HG02938 (cell line): ENCODE measurements around the gene B3GAT1.

Source experiments
- ATAC-seq: cut with Tn5 transposase; IDR thresholded peaks from one replicate; pipeline ENCODE4 v1.9.1; 2021; ENCODE audit warnings: mild to moderate bottlenecking, moderate library complexity; ENCODE audit not compliant: unreplicated experiment

The B3GAT1 gene

DNA sequence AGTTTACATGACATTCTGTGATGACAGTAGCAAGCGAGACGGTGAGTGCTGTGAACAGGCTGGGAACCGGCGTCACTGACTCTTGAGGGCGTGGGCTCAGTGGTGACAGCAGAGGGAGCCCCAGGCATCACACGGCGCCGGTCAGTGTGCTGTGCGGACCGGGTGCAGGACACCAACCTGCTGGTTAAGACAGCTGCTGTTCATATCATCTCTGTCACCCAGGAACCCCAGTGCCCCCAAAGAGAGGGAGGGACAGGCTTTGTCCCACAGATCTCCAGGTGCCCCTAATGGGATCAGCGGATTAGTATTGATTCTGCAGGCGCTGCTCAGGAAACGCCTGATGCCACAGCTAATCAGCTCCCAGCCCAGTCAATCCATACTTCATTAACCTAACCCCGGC, 18.4 kb downstream of the B3GAT1 start:
- ATAC-seq: no peak

DNA sequence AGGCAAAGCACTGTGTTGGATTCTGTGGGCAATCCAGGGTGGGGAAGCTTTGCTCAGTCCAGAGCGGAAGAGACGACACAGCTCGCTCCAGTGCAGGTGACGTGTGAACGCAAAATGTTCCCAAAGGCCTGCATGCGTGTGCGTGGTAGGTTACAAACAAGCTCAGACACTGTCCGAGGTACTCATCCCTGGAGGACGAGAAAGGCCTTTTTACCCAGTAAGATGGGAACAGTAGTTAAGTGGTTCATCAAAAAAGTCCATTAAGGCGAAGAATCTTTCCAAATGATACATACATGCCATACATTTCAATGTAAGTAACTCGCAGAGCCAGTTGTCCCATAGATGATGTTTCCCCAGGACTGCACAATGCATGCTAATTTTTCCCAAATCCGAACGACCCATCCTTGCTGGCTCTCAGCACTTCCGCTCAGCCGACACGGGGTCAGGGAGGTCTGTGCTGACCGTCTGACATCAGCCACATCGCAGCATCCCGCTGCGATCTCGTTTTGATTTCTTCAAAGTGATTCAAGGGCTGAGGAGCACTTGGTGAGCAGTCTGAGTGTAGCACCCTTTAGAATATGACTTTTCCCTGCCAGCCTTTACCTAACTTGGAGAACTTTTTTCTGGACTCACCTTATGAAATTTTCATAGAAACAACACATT, 19.0 kb downstream of the B3GAT1 start:
- ATAC-seq: no peak

DNA sequence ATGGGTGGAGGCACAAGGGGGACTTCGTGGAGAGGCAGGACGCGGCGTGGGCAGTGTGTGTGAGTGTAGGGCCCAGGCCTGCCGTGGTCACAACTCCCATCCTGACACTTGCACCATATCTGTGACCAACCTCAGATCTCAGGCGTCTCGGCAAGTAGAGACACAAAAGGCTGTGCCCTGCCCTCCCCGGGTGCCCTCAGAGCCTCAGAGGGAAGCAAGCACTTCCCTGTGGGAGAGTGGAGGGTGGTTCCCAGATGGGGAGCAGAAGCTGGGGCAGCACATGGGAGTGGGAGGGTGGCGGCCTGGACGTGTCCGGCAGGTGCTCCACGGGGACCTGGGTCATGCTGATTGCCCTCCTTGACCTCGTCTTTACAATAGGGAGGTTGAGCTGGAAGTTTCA, 20.4 kb downstream of the B3GAT1 start:
- no peak for ATAC-seq

GRCh38 chr11:134390706-134391569, 21.1 kb downstream of the B3GAT1 start:
- no peak for ATAC-seq

DNA sequence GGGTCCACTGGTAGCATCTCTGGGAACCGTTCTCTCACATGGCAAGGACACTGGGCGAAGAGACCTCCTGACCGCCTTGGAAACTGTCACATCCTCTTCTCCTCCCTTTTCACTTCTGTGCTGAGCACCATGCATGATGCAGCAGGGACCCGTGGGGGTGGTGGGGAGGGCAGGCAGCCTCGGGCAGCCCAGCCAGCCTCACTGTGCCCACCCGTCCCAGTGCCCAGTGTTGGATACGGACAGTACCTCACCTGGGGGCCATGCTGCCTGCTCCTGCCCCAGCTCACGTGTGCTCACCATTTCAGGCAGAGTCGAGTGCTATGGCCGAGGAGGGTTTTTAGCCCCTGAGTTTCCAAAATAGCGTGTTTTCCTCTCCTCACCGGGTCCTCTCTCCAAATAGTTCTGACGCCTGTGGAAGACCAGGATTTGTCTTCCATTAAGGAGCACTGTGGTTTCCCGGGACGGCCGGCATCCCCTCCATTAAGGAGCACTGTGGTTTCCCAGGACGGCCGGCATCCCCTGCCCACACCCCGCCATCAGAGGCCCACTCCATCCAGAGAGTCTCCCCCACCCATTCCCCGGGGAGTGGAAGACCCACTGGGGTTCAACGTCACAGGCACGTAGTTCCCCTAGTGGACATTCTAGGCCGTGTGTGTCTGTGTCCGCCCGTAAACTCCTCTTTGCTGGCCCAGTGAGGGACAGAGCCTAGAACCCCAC, 22.4 kb downstream of the B3GAT1 start:
- no peak for ATAC-seq

DNA sequence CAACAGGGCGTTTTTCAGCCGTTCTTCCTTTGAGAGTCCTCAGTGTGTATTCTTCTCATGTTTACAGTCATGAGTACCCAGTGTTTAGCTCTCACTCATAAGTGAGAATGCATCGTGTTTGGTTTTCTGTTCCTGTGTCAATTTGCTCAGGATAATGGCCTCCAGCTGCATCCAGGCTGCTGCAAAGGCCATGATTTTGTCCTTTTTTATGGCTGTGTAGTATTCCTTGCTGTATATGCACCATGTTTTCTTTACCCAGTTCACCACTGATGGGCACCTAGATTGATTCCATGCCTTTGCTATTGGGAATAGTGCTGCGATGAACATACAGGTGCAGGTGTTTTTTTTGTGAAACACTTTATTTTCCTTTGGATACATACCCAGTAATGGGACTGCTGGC, 23.5 kb downstream of the B3GAT1 start:
- ATAC-seq: no peak

GRCh38 chr11:134387501-134387900, 24.5 kb downstream of the B3GAT1 start:
- ATAC-seq: no peak

- ATAC-seq: no peak
Measured at GRCh38 chr11:134386945-134387344, 25.1 kb downstream of the B3GAT1 start.

DNA sequence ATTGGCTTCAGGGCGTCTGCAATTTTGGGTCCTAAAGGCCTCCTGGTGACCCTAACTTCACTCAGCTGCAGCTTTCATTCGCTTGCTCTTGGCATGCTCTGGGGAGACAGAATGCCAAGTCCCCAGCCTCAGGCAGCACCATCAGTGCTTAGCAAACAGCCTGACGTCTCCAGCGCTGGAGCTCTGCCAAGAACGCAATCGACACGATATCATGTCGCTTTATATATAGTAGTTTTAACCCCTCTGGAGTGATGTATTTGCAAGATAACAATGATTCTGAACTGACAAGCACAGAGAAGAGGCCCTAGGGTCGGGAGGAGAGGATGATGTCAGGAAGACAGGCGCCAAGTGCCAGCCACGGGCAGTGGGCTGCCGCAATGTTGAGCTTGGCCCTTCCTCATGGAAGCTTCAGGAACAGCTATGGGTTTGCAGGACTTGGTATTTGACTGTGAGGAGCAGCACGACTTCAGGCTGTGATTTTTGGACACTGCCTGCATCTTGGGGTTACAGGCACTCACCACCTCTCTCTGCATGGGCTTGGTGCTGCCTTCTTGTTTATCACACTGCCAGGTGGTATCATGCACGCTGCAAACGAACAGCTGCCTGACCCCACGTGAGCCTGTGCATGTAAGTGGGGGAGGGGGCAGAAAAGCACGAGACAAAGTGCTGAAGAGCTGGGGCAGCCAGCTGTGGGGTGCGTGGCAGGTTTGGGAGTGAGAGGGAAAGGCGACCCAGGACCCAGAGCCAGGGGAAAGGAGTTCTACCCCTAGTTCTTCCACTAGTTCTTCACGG, 26.1 kb downstream of the B3GAT1 start:
- no peak for ATAC-seq

DNA sequence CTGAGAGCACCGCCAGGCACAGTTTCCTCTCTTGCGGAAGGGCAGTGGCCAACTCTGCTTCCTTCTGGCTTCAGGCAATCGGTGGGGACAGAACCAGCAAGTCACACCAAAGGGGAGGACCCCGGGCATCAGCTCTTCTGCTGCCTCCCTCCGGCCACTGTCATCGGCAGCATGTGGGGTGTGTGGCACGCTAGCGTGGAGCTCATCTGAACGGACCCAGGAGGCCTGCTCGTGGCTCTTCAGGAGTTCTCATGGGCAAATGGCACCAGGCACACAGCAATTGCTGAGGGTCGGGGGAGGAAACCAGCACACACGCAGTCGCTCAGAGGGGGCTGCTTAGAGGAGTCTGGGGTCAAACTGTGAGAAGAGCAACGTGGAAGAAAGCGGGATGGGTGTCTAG, 26.9 kb downstream of the B3GAT1 start:
- ATAC-seq: no peak

DNA sequence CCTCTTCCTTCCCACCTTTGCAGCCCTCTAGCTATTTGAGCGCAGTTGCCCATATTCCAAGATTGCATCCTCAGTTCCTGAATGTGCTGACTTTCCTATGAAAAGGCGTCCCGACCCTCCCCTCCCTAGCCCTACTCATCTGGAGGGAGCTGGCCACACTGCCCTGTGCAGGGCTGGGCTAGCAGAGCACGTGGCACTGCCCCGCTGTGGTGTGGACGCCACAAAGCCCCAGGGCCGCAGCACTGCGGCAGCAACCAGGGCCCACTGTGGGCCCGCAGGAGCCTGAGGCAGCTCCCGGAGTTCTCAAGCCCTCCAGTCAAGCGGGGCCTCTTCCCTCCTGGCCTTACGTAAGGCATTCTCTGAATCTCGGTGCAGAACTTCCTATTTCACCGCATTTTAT, 27.6 kb downstream of the B3GAT1 start:
- no peak for ATAC-seq

DNA sequence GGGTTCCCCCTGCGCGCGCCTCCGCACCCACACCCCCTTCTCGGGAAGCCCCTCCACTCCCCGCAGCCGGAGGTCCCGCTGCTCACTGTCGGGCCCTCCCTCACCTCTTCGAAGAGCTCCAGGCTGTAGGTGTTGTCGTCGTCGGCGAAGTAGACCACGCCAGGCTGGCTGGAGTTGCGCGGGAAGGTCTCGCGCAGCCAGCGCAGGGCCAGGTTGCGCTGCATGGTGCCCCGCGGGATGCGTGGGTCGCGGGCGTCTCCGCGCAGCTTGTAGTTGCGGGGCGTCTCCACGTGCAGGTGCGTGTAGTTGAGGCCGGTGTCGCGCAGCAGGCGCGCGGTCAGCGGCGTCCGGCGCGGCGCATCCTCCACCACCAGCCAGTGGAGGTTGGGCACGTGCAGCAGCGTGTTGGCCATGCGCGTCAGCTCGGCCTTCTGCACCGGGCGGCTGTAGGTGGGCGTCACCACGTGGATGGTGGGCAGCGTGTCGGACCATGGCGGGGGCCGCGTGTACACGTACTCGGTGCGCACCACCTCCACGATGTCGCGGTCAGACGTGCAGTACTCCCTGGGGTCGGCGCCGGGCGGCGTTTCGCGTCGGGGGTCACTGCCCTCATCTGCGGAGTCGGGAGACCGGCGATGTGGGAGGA, 28.3 kb downstream of the B3GAT1 start:
- ATAC-seq: no peak

- ATAC-seq: no peak
Measured at GRCh38 chr11:134382830-134383229, 29.2 kb downstream of the B3GAT1 start.

DNA sequence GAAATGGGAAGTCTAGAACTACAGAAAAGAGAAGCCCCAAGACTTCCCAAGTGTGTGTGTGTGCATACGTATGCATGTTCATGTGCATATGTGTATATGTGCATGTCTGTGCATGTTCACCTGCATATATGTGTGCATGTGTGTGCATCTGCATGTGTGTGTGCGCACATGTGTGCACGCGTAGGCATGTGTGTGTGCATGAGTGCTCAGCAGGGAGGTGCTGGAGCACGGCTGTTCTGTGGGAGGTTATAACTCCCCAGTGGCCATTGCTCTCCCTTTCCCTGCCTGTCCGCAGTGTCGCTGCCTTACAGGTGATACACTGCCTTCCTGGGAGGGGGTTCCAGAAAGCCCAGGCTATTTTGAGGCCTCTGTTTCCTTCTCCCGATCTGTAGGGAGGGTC, 29.8 kb downstream of the B3GAT1 start:
- no peak for ATAC-seq

DNA sequence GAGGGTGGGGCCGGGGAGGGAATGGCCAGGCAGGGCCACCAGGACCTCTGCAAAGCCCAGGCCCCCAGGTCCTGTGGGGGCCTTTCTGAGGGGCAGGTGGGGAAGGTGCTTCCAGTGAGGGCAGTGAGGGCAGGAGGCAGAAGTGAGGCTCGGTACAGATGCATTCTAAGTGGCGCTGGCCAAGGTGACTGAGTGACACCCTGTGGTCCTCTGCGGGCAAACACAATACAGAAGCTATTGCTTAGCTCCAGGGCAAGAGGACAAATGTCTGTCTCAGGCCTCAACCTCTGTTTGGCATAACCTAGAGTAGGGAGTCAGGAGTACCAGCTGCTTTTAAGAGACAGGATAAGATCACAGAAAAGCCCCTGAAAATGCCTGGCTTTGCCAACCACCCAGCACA, 31.3 kb downstream of the B3GAT1 start:
- no peak for ATAC-seq

GRCh38 chr11:134380229-134380628, 31.8 kb downstream of the B3GAT1 start:
- no peak for ATAC-seq

- ATAC-seq: no peak
Measured at GRCh38 chr11:134379241-134379640, 32.8 kb downstream of the B3GAT1 start.

- ATAC-seq: no peak
Measured at GRCh38 chr11:134377876-134378275, 34.2 kb downstream of the B3GAT1 start.

DNA sequence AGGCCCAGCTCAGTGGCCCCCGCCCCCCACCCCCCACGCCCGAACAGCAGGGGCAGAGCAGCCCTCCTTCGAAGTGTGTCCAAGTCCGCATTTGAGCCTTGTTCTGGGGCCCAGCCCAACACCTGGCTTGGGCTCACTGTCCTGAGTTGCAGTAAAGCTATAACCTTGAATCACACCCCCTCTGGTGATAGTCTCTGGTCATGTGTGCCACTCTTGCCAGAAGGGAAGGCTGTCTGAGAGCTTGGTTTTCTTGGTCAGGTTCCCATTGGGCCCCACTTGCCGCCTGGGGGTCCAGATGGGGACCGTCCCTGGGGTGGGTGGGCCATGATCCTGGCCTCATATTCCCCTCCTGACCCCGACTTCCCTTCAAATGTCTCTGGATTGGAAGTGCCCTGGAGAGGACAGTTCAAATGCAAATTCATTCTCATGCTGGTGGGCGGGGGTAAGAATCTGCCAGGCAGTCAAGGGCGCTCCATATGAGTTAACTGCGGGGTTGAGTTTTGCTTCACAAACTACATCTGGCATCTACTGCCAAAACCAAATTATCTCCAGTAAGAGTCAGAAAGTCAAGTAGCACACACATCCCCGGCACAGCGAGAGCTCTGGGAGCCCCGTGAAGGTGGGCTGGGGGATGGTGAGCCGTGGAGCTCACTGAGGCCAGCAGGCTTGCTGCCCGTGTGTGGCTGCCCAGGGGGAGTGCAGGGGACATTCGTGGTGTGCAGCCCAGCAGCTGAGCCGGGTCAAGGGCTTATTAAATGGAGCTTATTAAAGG, 35.7 kb downstream of the B3GAT1 start:
- ATAC-seq: no peak
